ENCODE measurements around the gene LRRC4C. TPM values are rescaled to one million over a fixed set of nuclear protein-coding genes. Genes with fewer than 3 reads are reported as not detected.

LRRC4C gene
- polyA plus RNA-seq, 1 experiment, result 0.02 TPM

- POLR2A ChIA-PET, result no interaction called here
- DNase-seq (ENCODE audit: low read depth, low spot score), result no peak
- Histone ChIP-seq H3K27me3 (ENCODE audit: control insufficient read depth, insufficient read depth, low read length) (no peaks in the 10 kb centered on the region), H3K4me3 (ENCODE audit: low read depth, low read length) (no peak overlapping the region), H3K27ac (ENCODE audit: low read depth, low read length) (no peak overlapping the region), H3K9me3 (ENCODE audit: control insufficient read depth, insufficient read depth, low read length) (peaks cover 5% of the 10 kb centered on the region; the same call in 1 of the 2 replicates)
- CTCF ChIA-PET, result no interaction called here
- TF ChIP-seq CTCF (IDR thresholded peaks at IDR 0.05; ENCODE audit: low read depth, low read length), result no peak
Measured at GRCh38 chr11:41404109-41404508, 55.3 kb downstream of the LRRC4C start.

GRCh38 chr11:41403458-41403857, 56.0 kb downstream of the LRRC4C start:
- POLR2A ChIA-PET, result no interaction called here
- no peak for TF ChIP-seq CTCF (IDR thresholded peaks at IDR 0.05; ENCODE audit: low read depth, low read length)
- CTCF ChIA-PET, result no interaction called here

GRCh38 chr11:41400819-41401382, 58.6 kb downstream of the LRRC4C start:
- H3K4me3 ChIP-seq (ENCODE audit: low read depth, low read length), result no peak overlapping the region
- no peak for TF ChIP-seq CTCF (IDR thresholded peaks at IDR 0.05; ENCODE audit: low read depth, low read length)
- H3K9me3 ChIP-seq (ENCODE audit: control insufficient read depth, insufficient read depth, low read length), result no peaks in the 10 kb centered on the region
- H3K27ac ChIP-seq (ENCODE audit: low read depth, low read length), result no peak overlapping the region
- no peaks in the 10 kb centered on the region for H3K27me3 ChIP-seq (ENCODE audit: control insufficient read depth, insufficient read depth, low read length)
- no peak for DNase-seq (ENCODE audit: low read depth, low spot score)
- CTCF ChIA-PET, result no interaction called here
- POLR2A ChIA-PET, result no interaction called here

More at GRCh38 chr11:41403458-41403857, 56.0 kb downstream of the LRRC4C start:
- peaks cover 2% of the 10 kb centered on the region; the same call in 1 of the 2 replicates for H3K9me3 ChIP-seq (ENCODE audit: control insufficient read depth, insufficient read depth, low read length)
- H3K27me3 ChIP-seq (ENCODE audit: control insufficient read depth, insufficient read depth, low read length), result no peaks in the 10 kb centered on the region
- H3K4me3 ChIP-seq (ENCODE audit: low read depth, low read length), result no peak overlapping the region
- H3K27ac ChIP-seq (ENCODE audit: low read depth, low read length), result no peak overlapping the region
- DNase-seq (ENCODE audit: low read depth, low spot score), result no peak

GRCh38 chr11:41400124-41400523, 59.3 kb downstream of the LRRC4C start:
- Histone ChIP-seq H3K4me3 (ENCODE audit: low read depth, low read length) (no peak overlapping the region), H3K27me3 (ENCODE audit: control insufficient read depth, insufficient read depth, low read length) (no peaks in the 10 kb centered on the region), H3K9me3 (ENCODE audit: control insufficient read depth, insufficient read depth, low read length) (no peaks in the 10 kb centered on the region), H3K27ac (ENCODE audit: low read depth, low read length) (no peak overlapping the region)
- TF ChIP-seq CTCF (IDR thresholded peaks at IDR 0.05; ENCODE audit: low read depth, low read length), result no peak
- no peak for DNase-seq (ENCODE audit: low read depth, low spot score)
- ChIA-PET POLR2A (no interaction called here), CTCF (no interaction called here)

GRCh38 chr11:41399323-41399722, 60.1 kb downstream of the LRRC4C start:
- Histone ChIP-seq H3K27ac (ENCODE audit: low read depth, low read length) (no peak overlapping the region), H3K4me3 (ENCODE audit: low read depth, low read length) (no peak overlapping the region), H3K27me3 (ENCODE audit: control insufficient read depth, insufficient read depth, low read length) (no peaks in the 10 kb centered on the region), H3K9me3 (ENCODE audit: control insufficient read depth, insufficient read depth, low read length) (no peaks in the 10 kb centered on the region)
- CTCF ChIA-PET, result no interaction called here
- no peak for DNase-seq (ENCODE audit: low read depth, low spot score)
- POLR2A ChIA-PET, result no interaction called here
- no peak for TF ChIP-seq CTCF (IDR thresholded peaks at IDR 0.05; ENCODE audit: low read depth, low read length)

Measured in AG04450 (cell line).